HG03108 (cell line): ENCODE data around the gene KLHL14.

Source experiments
- ATAC-seq: cut with Tn5 transposase; IDR thresholded peaks from one replicate; pipeline ENCODE4 v1.9.1; 2021; ENCODE audit warnings: moderate library complexity; ENCODE audit not compliant: unreplicated experiment

The KLHL14 gene

DNA sequence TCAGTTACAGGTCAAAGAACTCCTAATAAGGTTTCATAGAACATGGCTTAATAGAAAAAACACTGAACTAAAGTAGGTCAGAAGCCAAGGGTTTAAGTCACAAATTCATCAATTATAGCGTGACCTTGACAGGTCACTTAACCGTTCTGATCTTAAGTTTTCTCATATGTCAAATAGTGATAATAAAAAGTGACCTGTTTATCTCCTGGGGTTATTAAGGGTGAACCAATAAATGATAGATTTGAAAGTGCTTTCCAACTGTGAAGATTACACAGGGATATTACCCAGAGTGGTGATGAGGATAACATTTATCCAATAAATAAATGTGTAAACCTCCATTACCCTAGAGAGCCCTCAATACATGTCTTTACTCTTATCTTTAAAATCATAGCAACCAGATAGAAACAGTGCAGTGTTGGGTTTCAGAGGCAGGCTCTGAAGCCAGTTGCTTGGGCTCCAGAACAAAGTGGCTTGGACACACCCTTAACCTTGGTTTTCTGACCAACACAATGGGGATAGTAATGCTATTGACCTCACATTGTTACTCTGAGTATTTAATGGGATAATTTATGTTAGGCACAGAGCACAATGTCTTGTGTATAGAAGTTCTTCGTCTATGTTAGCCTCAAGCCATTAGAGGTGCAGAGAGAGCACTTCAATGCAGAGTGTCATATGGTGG is 48.6 kb downstream of the KLHL14 start:
- ATAC-seq: no peak

DNA sequence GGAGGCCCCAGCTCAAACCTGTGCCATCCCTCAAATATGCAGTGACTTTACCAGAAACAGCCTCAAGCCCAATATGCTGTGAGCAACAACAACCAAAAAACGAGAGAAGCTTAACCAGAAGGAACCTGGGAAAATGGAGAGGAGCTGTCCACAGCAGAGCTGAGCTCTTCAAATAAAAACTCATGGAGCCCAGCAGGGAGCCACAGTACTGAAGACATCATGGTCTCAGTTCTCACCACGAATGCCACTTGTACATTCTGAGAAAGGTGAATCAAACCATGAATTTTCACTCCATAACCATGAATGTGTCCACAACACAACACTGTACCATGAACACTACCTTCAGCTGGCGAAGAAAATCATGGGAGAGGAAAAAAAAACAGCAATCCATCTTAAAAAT is 50.5 kb downstream of the KLHL14 start:
- ATAC-seq: no peak

DNA sequence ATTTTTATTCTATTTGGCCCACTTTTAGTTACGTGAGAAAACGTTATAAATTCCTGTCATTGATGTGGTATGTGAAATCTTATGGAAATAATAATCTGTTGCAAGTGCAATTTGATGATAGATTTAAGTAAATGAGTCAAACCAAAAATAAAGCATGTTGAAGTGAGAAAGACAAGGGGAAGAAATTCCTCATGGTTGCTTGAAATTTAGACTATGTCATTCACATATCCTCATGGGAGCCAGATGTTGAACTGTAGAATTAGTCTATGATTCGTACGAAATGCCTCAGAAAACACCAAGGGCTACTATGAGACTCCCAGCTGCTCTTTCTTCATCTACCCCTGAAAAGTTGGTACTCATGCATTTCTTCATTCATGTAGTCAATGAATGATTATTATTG is 55.7 kb downstream of the KLHL14 start:
- no peak for ATAC-seq

DNA sequence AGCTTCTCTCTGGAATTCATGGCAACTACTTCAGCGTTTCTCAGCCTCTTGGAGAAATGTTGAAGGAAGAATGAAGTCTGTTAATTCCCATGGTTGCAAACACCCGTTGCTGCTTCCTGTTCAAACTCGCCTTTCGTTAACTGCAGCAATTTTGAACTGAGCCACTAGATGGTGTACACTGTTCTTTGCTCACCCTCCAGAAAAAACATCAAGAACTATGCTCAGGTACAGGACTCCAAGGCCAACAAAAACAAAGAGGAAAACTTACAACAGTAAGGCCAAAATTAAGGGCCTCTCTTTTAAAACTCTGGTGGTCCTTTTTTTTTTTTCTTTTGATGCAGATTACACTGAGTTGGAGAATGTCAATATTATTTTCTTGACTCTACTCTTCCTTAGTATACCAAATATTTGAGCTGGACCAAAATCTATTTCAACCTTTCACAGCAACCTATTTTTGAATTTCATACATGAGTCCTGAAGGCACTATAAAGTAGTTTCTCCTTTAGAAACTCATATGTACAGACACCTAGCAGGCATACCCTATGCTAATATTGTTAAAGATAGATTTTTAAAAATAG is 58.2 kb downstream of the KLHL14 start:
- peak; percentile 95 for ATAC-seq

DNA sequence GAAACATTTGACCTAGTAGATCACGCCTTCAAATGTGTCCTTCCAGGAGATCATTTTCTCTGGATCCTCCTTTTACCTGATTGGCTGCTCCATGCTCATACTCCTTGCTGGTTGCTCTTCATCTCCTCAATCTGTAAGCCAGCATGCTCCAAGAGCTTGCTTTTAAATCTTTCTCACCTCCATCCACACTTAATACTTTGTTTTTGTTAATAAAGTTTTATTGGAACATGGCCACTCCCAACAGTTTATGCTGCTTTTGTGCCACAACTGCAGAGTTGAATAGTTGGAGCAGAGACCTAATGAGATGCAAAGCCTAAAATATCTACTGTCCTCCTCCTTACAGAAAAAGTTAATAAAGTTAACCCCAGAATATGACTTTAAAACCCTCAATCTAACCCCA is 60.0 kb downstream of the KLHL14 start:
- ATAC-seq: no peak

DNA sequence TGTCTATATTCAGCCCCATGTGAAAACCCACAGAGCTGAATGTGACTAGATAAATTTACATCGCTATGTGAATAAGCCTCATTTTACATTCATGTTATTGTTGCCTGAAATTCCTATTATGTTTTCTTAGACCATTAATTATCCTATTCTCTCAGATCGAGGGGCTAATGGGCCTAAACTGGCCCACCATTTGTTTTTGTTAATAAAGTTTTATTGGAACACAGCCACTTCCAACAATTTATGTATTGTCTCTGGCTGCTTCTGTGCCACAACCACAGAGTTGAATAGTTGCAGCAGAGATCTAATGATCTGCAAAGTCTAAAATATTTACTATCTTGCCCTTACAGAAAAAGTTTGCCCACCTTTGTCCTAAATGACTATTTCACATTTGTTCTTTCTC is 61.0 kb downstream of the KLHL14 start:
- no peak for ATAC-seq

DNA sequence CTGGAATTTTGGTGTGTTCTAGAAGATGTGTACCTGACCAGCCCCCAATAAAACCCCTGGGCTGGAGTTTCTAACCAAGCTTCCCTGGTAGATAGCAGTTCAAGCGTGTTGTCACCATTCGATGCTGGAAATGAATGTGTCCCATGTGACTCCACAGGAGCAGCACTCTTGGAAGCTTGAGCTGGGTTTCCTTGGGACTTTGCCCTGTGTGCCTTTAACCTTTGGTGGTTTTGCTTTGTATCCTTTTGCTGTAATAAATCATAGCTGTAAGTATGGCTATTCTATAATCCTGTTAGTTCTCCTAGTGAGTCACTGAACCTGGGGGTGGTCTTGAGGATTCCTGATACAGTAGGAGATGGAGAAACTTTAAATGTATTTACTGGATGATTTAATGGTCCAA is 65.2 kb downstream of the KLHL14 start:
- no peak for ATAC-seq

DNA sequence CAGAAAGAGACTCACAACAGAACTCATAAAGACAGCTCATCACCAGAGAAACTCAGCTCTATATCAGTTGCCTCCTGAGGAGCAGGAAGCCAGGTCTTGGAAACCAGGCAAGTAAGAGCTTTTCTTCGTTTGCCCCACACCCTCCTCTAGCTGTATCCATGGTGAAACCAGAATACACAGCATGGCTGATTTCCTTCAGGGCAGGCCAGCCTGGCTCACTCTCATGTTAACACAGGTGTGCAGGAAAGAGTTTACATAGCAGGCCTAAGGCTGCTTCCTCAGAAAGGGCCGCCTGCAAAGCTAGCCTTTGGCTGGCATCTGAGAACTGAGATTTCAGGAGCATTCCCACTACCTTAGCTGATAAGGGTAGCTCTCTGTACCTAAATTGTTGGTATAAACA is 65.7 kb downstream of the KLHL14 start:
- ATAC-seq: no peak

DNA sequence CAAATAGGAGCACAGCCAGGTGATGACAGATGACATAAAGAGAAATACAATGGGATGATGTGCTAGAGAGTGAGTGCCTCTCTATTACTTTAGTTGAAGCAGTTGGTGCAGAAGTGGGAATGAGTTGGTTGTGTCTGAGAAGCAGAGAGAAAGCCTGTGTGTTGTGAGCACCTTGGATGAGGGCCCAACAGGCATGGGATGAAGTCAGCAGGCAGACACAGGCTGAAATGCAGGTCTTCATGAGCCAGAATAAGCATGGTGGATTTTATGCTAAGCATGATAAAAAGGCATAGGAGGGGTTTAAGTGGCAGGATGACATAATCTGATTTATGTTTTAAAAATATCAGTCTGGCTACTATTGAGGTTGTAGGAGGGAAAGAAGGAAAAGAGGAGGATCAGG is 71.5 kb downstream of the KLHL14 start:
- no peak for ATAC-seq

DNA sequence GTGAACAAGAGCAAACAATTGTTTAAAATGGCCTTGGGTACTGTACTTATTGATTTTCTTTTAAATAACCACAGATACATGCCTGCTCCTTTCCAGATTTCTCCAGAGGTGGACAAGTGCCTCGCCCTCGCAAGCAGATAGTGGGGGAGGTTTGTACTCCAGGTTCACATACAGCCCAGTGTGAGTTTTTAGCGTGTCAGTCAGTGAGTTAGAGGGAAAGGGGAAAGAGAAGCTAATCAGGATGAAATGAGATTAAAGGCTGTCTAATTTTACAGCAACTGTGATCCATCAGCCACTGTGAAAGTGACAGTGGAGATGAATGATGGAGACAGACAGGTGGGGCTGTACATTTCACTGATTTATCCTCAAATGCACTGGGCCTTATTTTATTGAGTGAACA is 74.7 kb downstream of the KLHL14 start:
- no peak for ATAC-seq

DNA sequence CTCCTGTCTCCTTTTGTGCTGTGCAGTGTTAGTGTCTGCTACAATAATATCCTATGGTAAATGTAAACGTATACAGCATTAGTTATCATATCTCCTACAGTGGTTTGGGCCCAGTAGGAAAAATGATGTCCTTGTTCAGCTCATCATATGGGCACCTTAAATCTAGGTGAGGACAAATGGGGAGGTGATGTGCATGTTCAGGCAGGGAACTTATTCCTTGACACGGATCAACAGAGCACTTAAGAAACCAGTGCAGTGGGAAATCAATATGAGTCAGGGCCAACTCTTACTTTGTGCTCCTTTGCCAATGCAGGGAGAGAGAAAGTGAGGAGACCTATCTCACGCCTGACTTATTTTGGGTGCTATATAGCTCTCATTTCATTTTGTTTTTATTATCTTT is 76.4 kb downstream of the KLHL14 start:
- no peak for ATAC-seq

DNA sequence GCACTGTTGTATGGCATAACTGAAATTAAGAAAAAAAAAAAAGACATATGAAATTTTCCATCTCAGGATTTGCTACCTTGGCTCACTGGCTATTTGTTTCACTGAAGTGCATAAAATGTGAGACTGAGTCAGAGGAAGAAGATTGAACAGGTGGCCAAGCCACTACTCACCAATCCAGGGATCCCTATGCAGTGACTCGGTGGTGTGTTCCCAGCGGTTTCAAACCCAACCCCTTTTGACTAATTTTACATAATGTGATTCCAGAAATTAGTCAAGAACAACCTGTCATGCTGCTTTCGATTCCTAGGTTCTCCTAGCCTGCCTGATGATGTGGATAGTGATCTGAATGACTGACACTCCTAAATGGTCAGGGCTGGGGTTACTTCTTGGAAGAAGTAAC is 77.3 kb downstream of the KLHL14 start:
- ATAC-seq: no peak

DNA sequence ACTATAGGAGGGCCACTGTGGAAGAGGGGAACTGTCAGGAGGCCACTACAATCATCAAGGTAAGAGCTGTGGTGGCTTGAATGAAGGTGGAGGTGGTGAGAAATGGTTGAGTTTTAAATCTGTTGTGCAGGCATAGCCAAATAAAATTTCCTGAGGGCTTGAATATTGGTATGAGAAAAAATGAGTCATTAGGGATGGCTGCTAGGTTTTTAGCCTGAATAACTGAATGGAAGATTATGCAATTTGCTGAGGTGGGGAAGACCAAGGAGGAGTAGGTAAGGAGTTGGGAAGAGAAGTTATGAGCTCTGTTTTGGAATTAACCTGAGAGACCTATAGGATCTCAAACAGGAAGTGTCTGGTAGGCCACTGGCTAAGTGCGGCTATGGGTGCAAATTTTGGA is 84.0 kb downstream of the KLHL14 start:
- no peak for ATAC-seq

DNA sequence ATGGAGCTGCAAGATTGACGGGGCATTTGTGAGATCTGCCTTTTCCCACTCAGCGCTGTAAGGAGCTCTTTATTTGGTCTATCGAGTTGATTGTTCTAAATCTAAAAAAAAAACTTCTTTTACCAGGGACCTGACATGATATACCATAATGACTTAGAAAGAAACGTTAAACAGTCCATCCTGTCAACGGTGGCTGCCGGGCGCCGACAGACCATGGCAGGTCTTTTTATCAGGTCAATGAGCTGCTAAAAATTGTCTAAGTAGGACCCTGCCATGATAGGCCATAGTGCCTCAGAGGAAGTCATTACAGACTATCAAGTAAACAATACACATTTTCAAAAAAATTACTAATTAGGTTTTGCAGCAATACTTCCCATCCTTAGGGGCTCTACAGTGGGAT is 87.9 kb downstream of the KLHL14 start:
- ATAC-seq: no peak

DNA sequence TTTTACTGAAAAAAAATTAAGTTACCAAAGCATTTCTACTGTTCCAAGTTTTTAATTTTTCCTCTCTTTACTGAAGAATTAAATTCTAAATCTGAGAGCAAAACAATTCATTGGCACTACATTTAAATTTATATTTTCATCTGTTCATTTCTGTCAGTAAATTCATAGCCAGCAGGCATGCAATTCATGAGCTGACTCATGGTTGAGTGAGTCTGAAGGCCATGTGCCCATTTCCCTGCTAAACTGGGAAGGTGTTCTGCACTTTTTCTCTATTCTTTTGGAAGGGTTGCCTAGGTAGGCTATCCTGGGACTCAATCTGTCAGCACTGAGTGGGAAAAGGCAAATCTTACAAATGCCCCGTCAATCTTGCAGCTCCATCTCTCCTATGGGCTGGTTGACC is 88.7 kb downstream of the KLHL14 start:
- ATAC-seq: no peak

DNA sequence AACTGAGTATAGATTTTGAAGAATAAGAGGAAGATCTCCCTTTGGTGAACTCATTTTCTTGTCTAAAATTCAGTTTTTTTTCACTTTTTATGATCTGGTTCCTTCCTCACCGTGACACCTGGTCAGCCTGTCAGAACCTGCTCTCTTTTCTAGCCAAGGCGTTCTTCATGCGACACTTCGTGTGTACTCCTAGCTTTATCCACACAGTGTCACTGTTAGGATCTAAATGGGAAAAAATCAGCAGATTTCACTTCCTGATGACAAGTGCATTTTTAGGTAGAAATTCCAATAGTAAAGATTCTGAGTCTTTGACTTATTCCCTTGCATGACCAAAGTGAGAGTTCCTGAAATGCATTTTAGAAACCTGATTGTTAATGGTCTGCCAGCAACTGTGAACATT is 89.8 kb downstream of the KLHL14 start:
- no peak for ATAC-seq

DNA sequence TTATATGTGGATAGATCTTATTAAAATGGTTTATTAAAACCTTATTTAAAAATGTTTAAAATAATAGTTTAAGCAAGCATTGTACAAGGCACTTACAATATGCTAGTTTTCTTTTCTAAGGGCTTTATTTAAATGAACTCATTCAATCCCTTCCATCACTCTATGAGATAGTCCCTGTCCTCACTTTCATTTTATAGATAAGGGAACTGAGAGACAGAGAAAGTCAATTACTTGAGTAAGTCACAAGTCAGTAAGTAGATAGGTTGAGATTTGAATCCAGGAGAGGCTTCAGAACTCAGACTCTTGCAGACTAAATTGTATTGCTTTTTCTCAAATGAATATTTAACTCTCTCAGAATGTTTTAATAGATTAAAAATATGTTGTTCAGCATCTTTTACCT is 95.2 kb downstream of the KLHL14 start:
- ATAC-seq: no peak

DNA sequence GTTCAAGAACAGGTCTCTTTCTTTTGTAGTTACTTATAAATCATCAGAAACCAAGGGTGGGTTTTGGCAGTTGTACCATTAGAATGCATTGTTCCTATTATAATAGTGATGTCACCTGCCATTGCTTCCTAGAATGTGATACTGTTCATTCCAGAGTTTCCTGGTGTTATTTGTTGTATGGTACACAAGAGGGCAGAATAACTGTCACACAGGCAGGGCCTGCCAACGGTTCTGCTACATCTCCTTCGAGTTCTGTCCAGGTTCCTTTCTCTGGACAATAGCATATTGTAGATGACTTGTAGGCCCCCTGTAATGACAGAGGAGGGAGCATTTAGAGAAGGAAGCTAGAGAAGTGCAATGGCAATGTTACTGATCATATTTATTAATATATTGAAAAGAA is 98.3 kb downstream of the KLHL14 start:
- no peak for ATAC-seq

DNA sequence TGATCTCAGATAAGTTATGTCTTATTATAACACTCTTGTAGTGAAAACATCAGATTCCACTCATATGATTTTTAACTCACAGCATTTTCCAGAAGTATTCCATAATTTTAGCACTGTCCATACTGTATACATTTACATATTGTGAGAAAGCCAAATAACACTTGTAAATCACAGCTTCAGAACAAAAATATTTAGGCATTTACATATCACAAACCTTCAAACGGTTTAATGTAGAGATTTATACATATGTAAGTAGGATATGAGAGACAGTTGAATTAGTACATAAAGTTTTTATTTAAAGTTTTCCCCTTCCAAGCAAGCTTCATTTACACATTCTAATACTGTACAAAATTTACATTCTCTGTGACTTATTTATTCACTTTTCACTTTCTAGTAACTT is 100.4 kb downstream of the KLHL14 start:
- ATAC-seq: no peak

DNA sequence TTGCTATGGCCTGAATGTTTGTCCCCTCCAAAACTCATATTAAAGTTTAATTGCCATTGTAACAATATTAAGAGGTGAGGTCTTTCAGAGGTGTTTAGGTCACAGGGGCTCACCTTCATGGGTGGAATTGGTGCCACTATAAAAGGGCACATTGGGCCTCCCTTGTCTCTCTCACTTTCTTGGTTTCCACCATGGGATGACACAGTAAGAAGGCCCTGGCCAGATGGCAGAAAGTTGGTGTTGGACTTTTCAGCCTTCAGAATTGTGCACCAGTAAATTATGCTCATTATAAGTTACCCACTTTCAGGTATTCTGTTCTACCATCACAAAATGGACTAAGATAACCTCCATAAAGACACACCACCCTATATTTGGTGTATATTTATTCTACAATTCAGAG is 102.1 kb downstream of the KLHL14 start:
- no peak for ATAC-seq

DNA sequence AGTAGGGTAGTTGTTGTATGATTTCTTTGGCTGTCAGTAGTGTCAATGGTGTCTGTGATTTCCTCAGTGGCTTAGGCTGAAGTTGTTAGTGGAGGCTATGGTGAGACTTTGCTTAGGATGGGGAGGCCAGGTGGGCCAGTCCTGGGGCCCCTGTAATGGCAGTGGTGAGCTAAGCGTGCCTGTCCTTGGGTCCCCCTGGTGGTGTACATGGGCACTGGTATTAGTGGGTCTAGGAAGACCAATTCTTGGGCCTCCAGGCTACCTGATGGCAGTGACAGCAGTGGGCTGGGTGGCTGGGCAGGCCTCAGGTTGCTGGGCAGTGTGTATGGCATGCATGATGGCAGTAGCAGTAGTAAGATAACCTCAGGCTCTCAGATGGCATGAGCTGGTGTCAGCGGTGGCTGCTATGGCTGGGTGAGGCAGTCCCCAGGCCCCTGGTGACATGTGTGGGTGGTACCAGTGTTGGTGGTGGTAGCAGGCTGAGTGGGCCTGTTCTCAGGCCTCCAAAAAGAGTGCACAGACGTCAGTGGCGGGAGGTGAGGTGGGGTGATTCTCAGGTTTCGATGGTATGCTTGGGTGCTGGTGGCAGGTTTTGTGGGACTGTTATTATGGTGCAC is 103.2 kb downstream of the KLHL14 start:
- no peak for ATAC-seq

DNA sequence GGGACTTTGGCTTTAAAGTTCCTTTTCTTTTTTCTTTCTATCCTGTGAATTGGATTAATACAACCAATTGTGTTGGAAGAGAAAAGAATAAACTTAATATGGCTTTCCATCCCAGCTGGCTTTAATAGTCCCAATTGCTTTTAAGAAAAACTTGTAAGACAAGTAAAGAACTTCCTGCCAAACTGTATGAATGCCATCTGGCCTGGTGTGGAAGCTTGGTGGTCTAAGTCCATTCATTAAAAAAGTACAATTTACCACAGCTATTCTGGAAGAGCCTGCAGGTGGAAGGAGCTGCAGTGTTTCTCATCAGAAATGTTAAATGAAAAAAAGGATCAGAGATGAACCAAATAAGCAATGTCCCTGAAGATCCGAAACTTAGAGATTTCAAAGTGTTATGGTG is 103.9 kb downstream of the KLHL14 start:
- ATAC-seq: no peak
